AG04449 (cell line): ENCODE results near the gene DVL1.

Experiments
- CTCF ChIA-PET: fragments of 350-600 bp; formaldehyde crosslinking; extraction: SDS; loops from one replicate; lab custom pipeline; 2021; ENCODE audit warnings: antibody characterized with exemption; lab: Yijun Ruan, JAX
- POLR2A ChIA-PET: fragments of 400-600, 350-600 bp; formaldehyde crosslinking; extraction: SDS; loops from one replicate; lab custom pipeline; 2020; ENCODE audit warnings: antibody characterized with exemption, inconsistent platforms; lab: Yijun Ruan, JAX
- DNase-seq: peaks from one replicate; pipeline ENCODE4 v3.0.0-alpha.2; 2010; ENCODE audit warnings: low read depth, low spot score
- H3K4me3 ChIP-seq: 2 replicates; pipeline ENCODE4 v1.5.1; 2011; ENCODE audit warnings: low read depth, mild to moderate bottlenecking, control low read depth, low read length
- CTCF ChIP-seq: IDR thresholded peaks from one replicate; pipeline ENCODE4 v1.5.1; 2011; ENCODE audit warnings: mild to moderate bottlenecking, moderate library complexity, low read length, control low read depth, inconsistent platforms; ENCODE audit not compliant: insufficient read depth; ENCODE audit errors: missing control alignments

Gene DVL1

DNA sequence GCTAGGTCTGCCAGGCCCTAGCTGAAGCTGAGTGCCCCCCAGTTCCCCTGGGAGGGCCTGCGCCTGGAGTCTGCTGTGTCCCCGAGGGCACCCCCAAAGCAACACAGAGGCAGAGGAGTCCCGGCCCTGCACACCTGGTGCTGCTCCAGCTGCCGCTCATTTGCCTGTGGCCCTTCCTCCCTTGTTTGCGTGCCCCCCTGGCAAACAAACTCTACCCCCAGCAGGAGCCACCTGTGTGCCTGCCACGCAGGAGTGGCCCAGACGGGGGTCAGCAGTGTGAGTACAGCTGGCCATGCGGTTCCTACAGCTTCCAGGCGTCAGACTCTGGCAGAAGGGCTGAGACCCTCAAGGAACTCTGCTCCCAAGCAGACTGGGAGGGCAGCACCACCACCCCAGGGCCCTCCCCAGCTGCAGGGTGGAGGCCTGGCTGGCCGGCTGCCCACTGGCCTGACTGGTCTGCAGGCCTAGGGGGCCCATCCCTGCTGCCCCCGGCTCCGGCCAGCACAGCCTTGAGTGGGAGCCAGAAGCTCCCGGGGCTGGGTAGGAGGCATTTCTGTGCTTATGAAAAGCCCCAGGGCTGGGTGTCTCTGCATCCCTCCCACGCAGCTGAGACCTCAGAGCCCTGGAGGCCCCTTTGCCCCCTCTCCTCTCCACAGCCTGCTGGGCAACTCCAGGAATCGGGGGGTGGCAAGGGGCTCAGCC lies 18.7 kb downstream of the DVL1 start:
- H3K4me3 ChIP-seq, result no peak overlapping the region
- CTCF ChIA-PET, result interaction anchor here (0.6 to 2.2 kb wide), 4 partner anchors 15 to 44 kb away, joined by 3 to 6 read pairs (median 4); no protein-coding TSS in a partner anchor
- TF ChIP-seq CTCF, result no peak
- POLR2A ChIA-PET, result interaction anchor here (1.3 kb wide), 1 partner anchor 9 kb away, joined by 3 read pairs; no protein-coding TSS in a partner anchor
- no peak for DNase-seq

- ChIA-PET CTCF (interaction anchor here (1.1 kb wide), 1 partner anchor 45 kb away, joined by 3 read pairs; no protein-coding TSS in a partner anchor), POLR2A (interaction anchor here (1.3 kb wide), 1 partner anchor 10 kb away, joined by 3 read pairs; no protein-coding TSS in a partner anchor)
- DNase-seq, result no peak
- no peak for TF ChIP-seq CTCF
- H3K4me3 ChIP-seq, result no peak overlapping the region
These were observed 19.7 kb downstream of the DVL1 start for GRCh38 chr1:1329304-1330210.

- CTCF ChIA-PET, result no interaction called here
- no peak for DNase-seq
- POLR2A ChIA-PET, result no interaction called here
- TF ChIP-seq CTCF, result no peak
- H3K4me3 ChIP-seq, result no peak overlapping the region
These were observed 21.0 kb downstream of the DVL1 start for GRCh38 chr1:1328254-1328653.

- POLR2A ChIA-PET, result no interaction called here
- CTCF ChIA-PET, result interaction anchor here (2.7 kb wide), 1 partner anchor 45 kb away, joined by 12 read pairs; no protein-coding TSS in a partner anchor
- H3K4me3 ChIP-seq, result no peak overlapping the region
- TF ChIP-seq CTCF, result no peak
- DNase-seq, result no peak
These were observed 21.9 kb downstream of the DVL1 start for GRCh38 chr1:1327291-1327690.

GRCh38 chr1:1326075-1326605 lies 23.1 kb downstream of the DVL1 start:
- CTCF ChIA-PET, result interaction anchor here (0.8 to 2.7 kb wide), 4 partner anchors 8 to 46 kb away, joined by 3 to 12 read pairs (median 4); no protein-coding TSS in a partner anchor
- POLR2A ChIA-PET, result no interaction called here
- H3K4me3 ChIP-seq, result peak overlapping the region; percentile 23
- no peak for TF ChIP-seq CTCF
- no peak for DNase-seq
